H1 (cell line): ENCODE results near the gene PNMA8C.

Experiments used
- CEBPB ChIP-seq: IDR thresholded peaks from 2 replicates; pipeline ENCODE4 v1.6.1; 2012; ENCODE audit warnings: low read depth, low read length
- KDM1A ChIP-seq: fragments of 200-600, 300-600 bp; sonication (generic); IDR thresholded peaks from 2 replicates; pipeline ENCODE4 v1.7.1; 2016; ENCODE audit warnings: mild to moderate bottlenecking, low read length, borderline replicate concordance
- TAF1 ChIP-seq: IDR thresholded peaks from 2 replicates; pipeline ENCODE4 v1.6.1; 2011; ENCODE audit warnings: mild to moderate bottlenecking, low read depth, low read length
- TF ChIP-seq, protein P1 (sequence below), 3 experiments: IDR thresholded peaks; 1 replicate in 2 of 3; 2 replicates in 1 of 3; pipeline versions ENCODE4 v1.5.1 to v1.6.1; 2011; ENCODE audit warnings: low read length in 3 of 3, mild to moderate bottlenecking in 3 of 3, inconsistent platforms in 2 of 3, low read depth in 1 of 3, moderate library complexity in 1 of 3; ENCODE audit not compliant: insufficient read depth in 1 of 3; ENCODE audit errors: control extremely low read depth in 1 of 3

- TF ChIP-seq, protein P1, sequence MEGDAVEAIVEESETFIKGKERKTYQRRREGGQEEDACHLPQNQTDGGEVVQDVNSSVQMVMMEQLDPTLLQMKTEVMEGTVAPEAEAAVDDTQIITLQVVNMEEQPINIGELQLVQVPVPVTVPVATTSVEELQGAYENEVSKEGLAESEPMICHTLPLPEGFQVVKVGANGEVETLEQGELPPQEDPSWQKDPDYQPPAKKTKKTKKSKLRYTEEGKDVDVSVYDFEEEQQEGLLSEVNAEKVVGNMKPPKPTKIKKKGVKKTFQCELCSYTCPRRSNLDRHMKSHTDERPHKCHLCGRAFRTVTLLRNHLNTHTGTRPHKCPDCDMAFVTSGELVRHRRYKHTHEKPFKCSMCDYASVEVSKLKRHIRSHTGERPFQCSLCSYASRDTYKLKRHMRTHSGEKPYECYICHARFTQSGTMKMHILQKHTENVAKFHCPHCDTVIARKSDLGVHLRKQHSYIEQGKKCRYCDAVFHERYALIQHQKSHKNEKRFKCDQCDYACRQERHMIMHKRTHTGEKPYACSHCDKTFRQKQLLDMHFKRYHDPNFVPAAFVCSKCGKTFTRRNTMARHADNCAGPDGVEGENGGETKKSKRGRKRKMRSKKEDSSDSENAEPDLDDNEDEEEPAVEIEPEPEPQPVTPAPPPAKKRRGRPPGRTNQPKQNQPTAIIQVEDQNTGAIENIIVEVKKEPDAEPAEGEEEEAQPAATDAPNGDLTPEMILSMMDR (IDR thresholded peaks at IDR 0.05; ENCODE audit: control extremely low read depth in 1 of 3, insufficient read depth in 1 of 3, low read depth in 1 of 3, low read length in 3 of 3), result no peak
- no peak for TF ChIP-seq KDM1A
- TF ChIP-seq TAF1, result no peak
- TF ChIP-seq CEBPB, result no peak
Measured at GRCh38 chr19:46472592-46472991, 43.9 kb upstream of the PNMA8C start.
